ENCODE results near the gene PLXNA4.

DNA sequence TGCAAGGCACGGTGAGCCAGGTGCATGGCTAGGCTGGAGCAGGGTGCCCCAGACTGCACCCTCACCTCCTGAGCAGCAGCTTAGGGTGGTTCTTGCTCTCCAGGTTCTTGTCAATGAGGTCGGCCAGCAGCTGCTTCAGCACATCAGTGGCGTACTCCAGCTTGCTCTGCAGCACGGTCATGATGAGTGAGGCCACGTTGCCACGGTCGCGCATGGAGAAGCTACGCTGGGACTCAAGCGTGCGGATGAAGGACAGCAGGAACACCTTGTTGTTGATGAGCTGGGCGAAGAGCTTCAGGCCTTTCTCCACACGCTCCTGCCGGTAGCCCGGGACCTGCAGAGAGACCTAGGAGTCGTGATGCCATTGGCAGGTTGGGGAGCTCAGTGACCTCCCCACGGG lies 408.0 kb downstream of the PLXNA4 start:
- TF ChIP-seq, protein P1, sequence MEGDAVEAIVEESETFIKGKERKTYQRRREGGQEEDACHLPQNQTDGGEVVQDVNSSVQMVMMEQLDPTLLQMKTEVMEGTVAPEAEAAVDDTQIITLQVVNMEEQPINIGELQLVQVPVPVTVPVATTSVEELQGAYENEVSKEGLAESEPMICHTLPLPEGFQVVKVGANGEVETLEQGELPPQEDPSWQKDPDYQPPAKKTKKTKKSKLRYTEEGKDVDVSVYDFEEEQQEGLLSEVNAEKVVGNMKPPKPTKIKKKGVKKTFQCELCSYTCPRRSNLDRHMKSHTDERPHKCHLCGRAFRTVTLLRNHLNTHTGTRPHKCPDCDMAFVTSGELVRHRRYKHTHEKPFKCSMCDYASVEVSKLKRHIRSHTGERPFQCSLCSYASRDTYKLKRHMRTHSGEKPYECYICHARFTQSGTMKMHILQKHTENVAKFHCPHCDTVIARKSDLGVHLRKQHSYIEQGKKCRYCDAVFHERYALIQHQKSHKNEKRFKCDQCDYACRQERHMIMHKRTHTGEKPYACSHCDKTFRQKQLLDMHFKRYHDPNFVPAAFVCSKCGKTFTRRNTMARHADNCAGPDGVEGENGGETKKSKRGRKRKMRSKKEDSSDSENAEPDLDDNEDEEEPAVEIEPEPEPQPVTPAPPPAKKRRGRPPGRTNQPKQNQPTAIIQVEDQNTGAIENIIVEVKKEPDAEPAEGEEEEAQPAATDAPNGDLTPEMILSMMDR (IDR thresholded peaks at IDR 0.05; ENCODE audit: low read length), result no peak
- TF ChIP-seq EZH2 (IDR thresholded peaks at IDR 0.05; ENCODE audit: borderline replicate concordance, low read length), result no peak
